Measurements from ENCODE around the gene CDH23. TPM values are rescaled to one million over a fixed set of nuclear protein-coding genes. Genes with fewer than 3 reads are reported as not detected.

CDH23 gene
- polyA plus RNA-seq, 2 of the 4 experiments (the other 2 are of a cell fraction), result 1.1 to 2.3 TPM

DNA sequence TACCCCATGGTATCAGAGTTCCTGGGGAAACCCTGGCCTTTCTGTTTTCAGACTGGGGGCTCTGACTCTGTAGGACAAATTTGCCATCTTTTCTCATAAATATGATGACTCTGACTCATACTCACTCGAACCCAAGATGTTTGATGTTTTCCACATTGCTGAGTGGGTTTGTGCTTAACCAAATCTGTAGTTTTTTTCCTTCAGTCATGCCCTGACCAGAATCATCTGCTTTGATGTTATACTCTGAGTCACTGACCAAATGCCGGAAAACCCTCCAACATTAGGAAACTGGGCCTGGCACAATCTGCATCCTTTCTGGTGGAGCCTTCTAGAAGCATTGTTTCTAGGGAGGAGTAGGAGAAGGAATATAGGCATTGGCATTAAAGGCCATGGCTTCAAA lies 204.1 kb downstream of the CDH23 start:
- Histone ChIP-seq H3K4me3 (no peak overlapping the region), H3K4me2 (no peak overlapping the region; the same call in 2 of the 3 replicates), H3K9me3 (no peaks in the 10 kb centered on the region), H3K4me1 (peaks cover 19% of the 10 kb centered on the region; the same call in 1 of the 3 replicates), H3K27ac (peak overlapping the region in 1 of 2 experiments; percentile 25; a peak in 2 of 6 replicates)
- ChIA-PET CTCF (interaction anchor here (0.6 to 3.5 kb wide), 6 partner anchors 8 to 448 kb away, joined by 3 to 26 read pairs (median 4); no protein-coding TSS in a partner anchor), POLR2A (no interaction called here)
- TF ChIP-seq JUNB (IDR thresholded peaks at IDR 0.05) (peak; percentile 14; the same call in 1 of the 2 replicates), TP53 (CRISPR knock-in tag; IDR thresholded peaks at IDR 0.05) (no peak), RNF2 (IDR thresholded peaks at IDR 0.05; ENCODE audit: borderline replicate concordance, low read depth) (no peak), FOSL2 (IDR thresholded peaks at IDR 0.05) (0 out of 2 replicates have a peak, but pooled peaks have one; percentile 21), FOSL2 (CRISPR knock-in tag; IDR thresholded peaks at IDR 0.05) (no peak)
- TF ChIP-seq, protein P1, sequence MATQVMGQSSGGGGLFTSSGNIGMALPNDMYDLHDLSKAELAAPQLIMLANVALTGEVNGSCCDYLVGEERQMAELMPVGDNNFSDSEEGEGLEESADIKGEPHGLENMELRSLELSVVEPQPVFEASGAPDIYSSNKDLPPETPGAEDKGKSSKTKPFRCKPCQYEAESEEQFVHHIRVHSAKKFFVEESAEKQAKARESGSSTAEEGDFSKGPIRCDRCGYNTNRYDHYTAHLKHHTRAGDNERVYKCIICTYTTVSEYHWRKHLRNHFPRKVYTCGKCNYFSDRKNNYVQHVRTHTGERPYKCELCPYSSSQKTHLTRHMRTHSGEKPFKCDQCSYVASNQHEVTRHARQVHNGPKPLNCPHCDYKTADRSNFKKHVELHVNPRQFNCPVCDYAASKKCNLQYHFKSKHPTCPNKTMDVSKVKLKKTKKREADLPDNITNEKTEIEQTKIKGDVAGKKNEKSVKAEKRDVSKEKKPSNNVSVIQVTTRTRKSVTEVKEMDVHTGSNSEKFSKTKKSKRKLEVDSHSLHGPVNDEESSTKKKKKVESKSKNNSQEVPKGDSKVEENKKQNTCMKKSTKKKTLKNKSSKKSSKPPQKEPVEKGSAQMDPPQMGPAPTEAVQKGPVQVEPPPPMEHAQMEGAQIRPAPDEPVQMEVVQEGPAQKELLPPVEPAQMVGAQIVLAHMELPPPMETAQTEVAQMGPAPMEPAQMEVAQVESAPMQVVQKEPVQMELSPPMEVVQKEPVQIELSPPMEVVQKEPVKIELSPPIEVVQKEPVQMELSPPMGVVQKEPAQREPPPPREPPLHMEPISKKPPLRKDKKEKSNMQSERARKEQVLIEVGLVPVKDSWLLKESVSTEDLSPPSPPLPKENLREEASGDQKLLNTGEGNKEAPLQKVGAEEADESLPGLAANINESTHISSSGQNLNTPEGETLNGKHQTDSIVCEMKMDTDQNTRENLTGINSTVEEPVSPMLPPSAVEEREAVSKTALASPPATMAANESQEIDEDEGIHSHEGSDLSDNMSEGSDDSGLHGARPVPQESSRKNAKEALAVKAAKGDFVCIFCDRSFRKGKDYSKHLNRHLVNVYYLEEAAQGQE (IDR thresholded peaks at IDR 0.05), result no peak
- peak; percentile 10 to 22; a peak in 2 of 6 replicates for ATAC-seq
- WGBS (ENCODE audit: missing lambda C conversion rate), result 38% methylated on average over 2 of the region's 2 CpGs
- FAIRE-seq, result no peak
- DNase-seq (ENCODE audit: low read depth in 1 of 2, low spot score in 1 of 2), result no peak

- H3K27ac ChIP-seq, result peak overlapping the region in 1 of 2 experiments; percentile 25; a peak in 2 of 6 replicates
- CTCF ChIA-PET, result interaction anchor here (1.1 to 1.7 kb wide), 4 partner anchors 8 to 288 kb away, joined by 3 to 5 read pairs (median 4); no protein-coding TSS in a partner anchor
- DNase-seq (ENCODE audit: low read depth in 1 of 2, low spot score in 1 of 2), result no peak
- no peak overlapping the region; the same call in 2 of the 3 replicates for H3K4me2 ChIP-seq
- FAIRE-seq, result no peak
- ATAC-seq, result no peak
- no peaks in the 10 kb centered on the region for H3K9me3 ChIP-seq
- H3K4me1 ChIP-seq, result peaks cover 19% of the 10 kb centered on the region; the same call in 1 of the 3 replicates
- 72% methylated on average over 5 of the region's 5 CpGs for WGBS (ENCODE audit: missing lambda C conversion rate)
- H3K4me3 ChIP-seq, result no peak overlapping the region
- TF ChIP-seq ZFP36 (IDR thresholded peaks at IDR 0.05; ENCODE audit: borderline replicate concordance, partially characterized antibody) (peak; percentile 21), EHMT2 (IDR thresholded peaks at IDR 0.05; ENCODE audit: low read depth) (no peak), TP53 (CRISPR knock-in tag; IDR thresholded peaks at IDR 0.05) (no peak)
- POLR2A ChIA-PET, result no interaction called here
Observed at GRCh38 chr10:71601273-71601672, 204.6 kb downstream of the CDH23 start.

DNA sequence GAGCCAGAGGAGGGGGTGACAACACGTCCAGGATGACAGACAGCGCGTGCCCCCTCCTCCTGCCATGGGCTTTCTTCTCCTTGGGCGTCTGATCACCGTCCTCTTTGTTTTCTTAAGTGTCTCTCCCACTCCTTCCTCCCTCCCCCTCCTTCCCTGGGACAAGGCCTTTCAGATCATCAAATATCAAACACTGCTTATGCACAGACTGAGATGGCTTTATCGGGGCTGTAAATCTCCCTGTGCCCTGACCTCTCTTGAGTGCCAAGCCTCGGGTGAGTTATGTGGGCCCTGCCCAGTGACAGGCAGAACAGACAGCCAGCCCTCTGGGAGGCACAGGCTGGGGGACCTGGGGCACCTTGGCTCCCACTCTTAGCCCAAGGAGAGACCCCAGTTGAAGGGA lies 206.4 kb downstream of the CDH23 start:
- ChIA-PET CTCF (no interaction called here), POLR2A (no interaction called here)
- Histone ChIP-seq H3K27ac (peak overlapping the region in 1 of 2 experiments; percentile 44; a peak in 2 of 6 replicates), H3K9me3 (no peaks in the 10 kb centered on the region), H3K4me2 (no peak overlapping the region), H3K4me1 (peaks cover 13% of the 10 kb centered on the region; the same call in 1 of the 3 replicates), H3K4me3 (no peak overlapping the region)
- 59% methylated on average over 6 of the region's 7 CpGs for WGBS (ENCODE audit: missing lambda C conversion rate)
- no peak for DNase-seq (ENCODE audit: low read depth in 1 of 2, low spot score in 1 of 2)
- ATAC-seq, result no peak
- TF ChIP-seq, protein P2, sequence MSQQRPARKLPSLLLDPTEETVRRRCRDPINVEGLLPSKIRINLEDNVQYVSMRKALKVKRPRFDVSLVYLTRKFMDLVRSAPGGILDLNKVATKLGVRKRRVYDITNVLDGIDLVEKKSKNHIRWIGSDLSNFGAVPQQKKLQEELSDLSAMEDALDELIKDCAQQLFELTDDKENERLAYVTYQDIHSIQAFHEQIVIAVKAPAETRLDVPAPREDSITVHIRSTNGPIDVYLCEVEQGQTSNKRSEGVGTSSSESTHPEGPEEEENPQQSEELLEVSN (IDR thresholded peaks at IDR 0.05; ENCODE audit: borderline replicate concordance, low read depth), result no peak
- TF ChIP-seq RFX5 (IDR thresholded peaks at IDR 0.05) (no peak), RCOR1 (IDR thresholded peaks at IDR 0.05; ENCODE audit: low read depth, low read length) (no peak)
- no peak for FAIRE-seq

DNA sequence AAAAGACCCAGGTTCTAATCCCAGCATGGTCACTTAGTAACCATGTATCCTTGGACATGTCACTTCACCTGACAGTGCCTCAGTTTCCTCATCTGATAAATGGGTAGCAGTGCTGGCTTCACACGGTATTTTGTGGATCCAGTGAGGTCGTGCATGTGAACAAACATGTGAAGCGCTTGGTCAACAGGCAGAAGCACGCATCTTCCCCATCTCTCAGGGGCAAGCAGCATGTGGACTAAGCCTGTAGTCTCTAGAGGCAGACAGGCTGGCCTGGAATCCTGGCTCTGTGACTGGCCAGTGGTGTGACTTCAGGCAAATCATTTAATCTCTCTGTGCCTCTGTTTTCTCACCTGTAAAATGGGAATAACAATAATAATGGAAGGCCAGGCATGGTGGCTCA lies 207.0 kb downstream of the CDH23 start:
- ATAC-seq (no peak), DNase-seq (ENCODE audit: low read depth in 1 of 2, low spot score in 1 of 2) (no peak), FAIRE-seq (no peak)
- ChIA-PET CTCF (interaction anchor here (0.7 to 1.6 kb wide), 6 partner anchors 13 to 284 kb away, joined by 3 to 7 read pairs (median 4); partner anchors contain the start of gene SLC29A3), POLR2A (interaction anchor here (1.2 kb wide), 1 partner anchor 170 kb away, joined by 3 read pairs; no protein-coding TSS in a partner anchor)
- Histone ChIP-seq H3K4me1 (peaks cover 12% of the 10 kb centered on the region; the same call in 1 of the 3 replicates), H3K9me3 (no peaks in the 10 kb centered on the region), H3K4me2 (no peak overlapping the region), H3K4me3 (no peak overlapping the region), H3K27ac (peak overlapping the region in 1 of 2 experiments; percentile 44; a peak in 2 of 6 replicates)
- WGBS (ENCODE audit: missing lambda C conversion rate), result 58% methylated on average over 4 of the region's 4 CpGs
- TF ChIP-seq MAZ (IDR thresholded peaks at IDR 0.05; ENCODE audit: borderline replicate concordance, low read depth, low read length), result no peak
- TF ChIP-seq RAD21 (conservative IDR thresholded peaks at IDR 0.05 in 1 of 2, IDR thresholded peaks at IDR 0.05 in 1 of 2), result no peak
- no peak for TF ChIP-seq BCL3 (IDR thresholded peaks at IDR 0.05)
- no peak for TF ChIP-seq ZSCAN20 (CRISPR knock-in tag; IDR thresholded peaks at IDR 0.05)
- TF ChIP-seq RFX5 (IDR thresholded peaks at IDR 0.05), result no peak
- no peak for TF ChIP-seq NR3C1 (IDR thresholded peaks at IDR 0.05)
- TF ChIP-seq MYC (IDR thresholded peaks at IDR 0.05; ENCODE audit: borderline replicate concordance, low read length), result no peak
- no peak for TF ChIP-seq TP53 (CRISPR knock-in tag; IDR thresholded peaks at IDR 0.05)
- no peak for TF ChIP-seq CHD2 (IDR thresholded peaks at IDR 0.05; ENCODE audit: low read length, partially characterized antibody)
- no peak for TF ChIP-seq HOXA7 (CRISPR knock-in tag; IDR thresholded peaks at IDR 0.05)
- TF ChIP-seq, protein P2 (IDR thresholded peaks at IDR 0.05; ENCODE audit: borderline replicate concordance, low read depth), result no peak
- no peak for TF ChIP-seq BHLHE40 (IDR thresholded peaks at IDR 0.05; ENCODE audit: low read depth, low read length)
- TF ChIP-seq TFCP2L1 (CRISPR knock-in tag; IDR thresholded peaks at IDR 0.05), result no peak
- TF ChIP-seq KDM5A (IDR thresholded peaks at IDR 0.05), result no peak
- TF ChIP-seq CEBPB (IDR thresholded peaks at IDR 0.05), result no peak

Data from A549 (cell line).